H54 (cell line): ENCODE results near the gene GLYAT.
"Not testable (repeated sequence)": the region's sequence is repeated elsewhere in the genome, so short reads cannot be mapped to it uniquely, and the experiment has no call there.

ENCODE experiments used
- DNase-seq: peaks from one replicate; pipeline ENCODE4 v3.0.0; 2011; ENCODE audit warnings: low spot score, mixed read lengths; ENCODE audit not compliant: insufficient read length
- FAIRE-seq: peaks from 3 replicates; lab custom pipeline; 2011; peaks lifted over from hg19 to GRCh38; lab: Jason Lieb, UNC
- POLR2A ChIP-seq: IDR thresholded peaks from 2 replicates; pipeline ENCODE4 v1.6.1; 2011; ENCODE audit warnings: low read depth, mild to moderate bottlenecking, low read length

The GLYAT gene

DNA sequence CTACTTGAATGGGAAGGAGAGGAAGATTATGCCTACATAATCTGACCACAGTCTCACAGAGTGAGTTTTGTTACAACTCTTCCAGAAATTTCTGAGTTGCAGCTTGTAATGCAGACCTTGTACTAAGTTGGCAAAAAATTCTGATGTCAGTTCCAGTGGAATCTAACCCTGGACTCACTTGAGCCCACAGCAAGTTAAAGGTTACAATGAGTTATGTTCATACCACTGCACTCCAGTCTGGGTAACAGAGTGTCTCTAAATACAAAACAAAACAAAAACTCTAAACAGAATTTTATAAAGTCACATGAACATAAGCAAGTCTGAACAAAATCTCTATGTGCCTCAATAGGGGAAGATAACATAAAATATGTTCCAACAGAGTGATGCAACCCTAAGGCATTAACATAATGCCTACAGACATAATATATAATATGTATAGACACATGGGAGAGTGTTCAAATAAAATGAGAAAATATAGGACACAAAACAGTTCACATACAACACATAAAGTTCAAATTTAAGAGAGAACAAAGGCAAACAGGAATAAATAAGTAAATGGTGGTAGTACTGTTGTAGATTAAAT is 1.1 kb downstream of the GLYAT start:
- no peak for FAIRE-seq
- TF ChIP-seq POLR2A = no peak
- no peak for DNase-seq

DNA sequence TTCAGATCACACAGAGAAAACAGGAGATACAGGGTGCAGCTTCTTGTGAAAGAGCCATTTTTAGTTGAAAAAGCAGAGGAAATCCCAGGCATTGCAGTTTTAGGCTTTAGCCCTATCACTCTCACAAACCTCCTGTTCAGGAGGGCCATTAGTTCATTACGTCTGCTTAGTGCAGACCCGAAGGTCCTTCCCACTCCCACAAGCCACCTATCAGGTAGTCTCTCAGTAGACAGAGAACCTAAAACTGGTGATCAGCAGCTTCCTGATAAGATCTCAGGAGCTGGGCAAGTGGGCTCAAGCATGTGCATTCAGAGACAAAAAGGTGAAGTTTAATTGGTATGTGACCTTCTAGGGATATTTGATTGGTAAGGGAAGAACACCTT is 4.3 kb downstream of the GLYAT start:
- no peak for TF ChIP-seq POLR2A
- DNase-seq (no peak), FAIRE-seq (no peak)

DNA sequence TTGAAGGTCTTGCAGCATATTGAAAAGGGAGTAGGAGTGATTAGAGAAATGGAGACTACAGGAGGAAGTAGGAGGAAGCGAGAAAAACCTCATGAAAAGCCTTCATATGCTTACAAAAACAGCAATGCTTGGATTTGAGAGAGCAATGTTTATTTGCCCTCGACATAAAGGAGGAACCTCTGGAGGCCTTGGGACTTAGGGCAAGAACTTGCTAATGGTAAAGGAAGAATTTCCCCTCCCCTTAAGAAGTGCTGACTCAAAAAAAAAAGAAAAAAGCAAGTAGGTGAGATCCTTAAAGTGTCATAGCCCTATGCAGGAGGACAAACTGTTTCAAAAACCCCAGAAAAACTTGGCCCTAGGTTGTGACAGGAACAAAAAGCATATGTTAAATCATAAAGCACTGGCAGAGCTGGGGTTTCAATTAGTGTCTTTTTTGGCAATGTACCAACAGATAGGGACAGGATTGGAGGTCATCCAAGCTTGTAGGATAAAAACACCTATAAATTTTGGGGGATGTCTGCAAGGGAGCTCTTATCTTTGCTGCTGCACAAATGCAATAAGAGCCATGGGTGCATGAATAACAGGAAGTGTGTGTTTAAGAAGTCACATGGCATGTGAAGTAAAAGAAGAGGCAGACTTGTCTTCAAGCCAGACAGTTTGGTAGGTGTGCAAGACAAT is 4.9 kb downstream of the GLYAT start:
- DNase-seq = no peak
- FAIRE-seq = no peak
- TF ChIP-seq POLR2A = no peak

DNA sequence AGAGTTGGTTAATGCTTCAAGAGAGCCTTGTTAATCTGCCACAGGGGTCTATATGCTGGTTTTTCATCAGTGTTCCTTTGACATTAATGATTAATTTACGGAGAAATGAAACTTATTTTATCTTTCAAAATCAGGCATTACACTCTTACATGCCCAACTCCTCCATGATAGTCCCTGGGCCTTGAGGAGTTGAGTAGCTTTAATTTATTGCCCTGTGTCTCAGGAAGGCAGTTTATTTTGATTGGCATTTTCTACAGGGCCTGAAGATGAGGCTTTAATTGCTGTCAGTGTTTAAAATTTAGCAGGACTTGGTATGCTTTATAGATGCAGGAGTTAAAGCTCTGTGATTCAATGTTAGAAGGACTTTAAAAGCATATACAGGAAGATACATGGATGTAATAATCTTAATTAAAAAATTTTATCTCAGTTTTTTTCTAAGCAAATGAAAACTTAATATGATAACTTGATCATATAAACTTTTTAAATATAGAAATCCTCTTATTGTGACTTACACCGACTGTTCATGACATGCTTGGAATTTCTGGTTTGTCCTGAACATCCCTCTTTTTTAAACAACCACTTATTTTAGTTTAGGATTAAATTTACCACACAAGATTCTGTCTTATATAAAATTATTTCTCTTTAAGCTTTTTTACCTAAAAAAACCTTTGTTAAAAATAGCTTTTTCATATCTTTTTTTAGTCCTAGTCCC is 12.2 kb downstream of the GLYAT start:
- DNase-seq = no peak
- FAIRE-seq = no peak
- no peak for TF ChIP-seq POLR2A

DNA sequence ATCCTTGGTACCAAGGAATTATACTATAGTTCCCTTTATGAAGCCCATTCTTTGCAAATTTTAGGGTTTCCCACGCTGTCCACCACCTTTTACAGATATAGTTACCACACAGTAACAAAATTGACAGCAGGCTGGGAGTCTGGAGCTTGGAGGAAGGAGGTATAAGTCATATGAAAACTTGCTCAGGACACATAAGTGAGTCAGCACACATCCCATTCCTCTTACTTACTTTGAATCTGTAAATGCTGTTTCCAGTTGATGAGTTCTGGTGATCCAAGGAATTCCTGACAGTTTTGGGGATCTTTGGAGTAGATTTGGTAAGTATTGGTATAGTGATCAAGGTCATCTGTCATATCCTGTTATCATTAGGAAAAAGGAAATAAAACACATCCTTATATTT is 19.2 kb downstream of the GLYAT start:
- DNase-seq (no peak), FAIRE-seq (no peak)
- no peak for TF ChIP-seq POLR2A

DNA sequence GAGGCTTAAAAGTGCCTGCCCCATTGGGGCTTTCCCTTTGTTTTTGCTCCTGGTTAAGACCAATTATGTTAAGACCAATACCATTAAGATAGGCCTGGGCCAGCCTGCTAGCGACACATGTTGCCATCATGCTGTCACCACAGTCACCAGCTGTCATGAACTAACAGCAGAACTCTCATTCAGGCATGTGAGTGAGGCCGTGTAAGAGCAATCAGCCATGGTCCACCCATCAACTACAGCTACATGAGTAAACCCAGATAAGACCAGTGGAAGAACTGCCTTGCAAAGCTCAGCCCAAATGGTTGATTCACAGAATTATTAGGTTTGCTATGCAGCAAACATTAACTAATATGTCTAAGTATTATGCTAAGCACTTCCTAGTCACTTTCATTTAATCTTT is 19.9 kb downstream of the GLYAT start:
- FAIRE-seq = no peak
- no peak for TF ChIP-seq POLR2A
- no peak for DNase-seq

DNA sequence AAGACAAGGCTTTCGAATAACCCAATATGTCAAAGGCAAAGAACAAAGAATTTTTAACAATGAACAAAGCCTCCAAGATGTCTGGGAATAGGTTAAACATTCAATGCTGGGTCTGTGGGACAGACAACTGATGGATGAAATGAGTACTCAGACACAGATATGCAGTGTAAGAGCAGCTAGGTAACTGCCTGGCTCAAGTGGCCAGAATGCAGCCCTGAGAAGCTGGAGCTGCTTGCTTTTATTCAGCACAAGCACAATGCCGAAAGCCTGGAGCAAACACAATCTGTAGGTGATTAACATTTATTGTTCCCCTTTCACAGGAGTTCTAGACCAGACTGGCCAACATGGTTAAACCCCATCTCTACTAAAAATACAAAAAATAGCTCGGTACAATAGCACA is 24.0 kb downstream of the GLYAT start:
- DNase-seq = no peak
- FAIRE-seq = no peak
- TF ChIP-seq POLR2A = no peak

DNA sequence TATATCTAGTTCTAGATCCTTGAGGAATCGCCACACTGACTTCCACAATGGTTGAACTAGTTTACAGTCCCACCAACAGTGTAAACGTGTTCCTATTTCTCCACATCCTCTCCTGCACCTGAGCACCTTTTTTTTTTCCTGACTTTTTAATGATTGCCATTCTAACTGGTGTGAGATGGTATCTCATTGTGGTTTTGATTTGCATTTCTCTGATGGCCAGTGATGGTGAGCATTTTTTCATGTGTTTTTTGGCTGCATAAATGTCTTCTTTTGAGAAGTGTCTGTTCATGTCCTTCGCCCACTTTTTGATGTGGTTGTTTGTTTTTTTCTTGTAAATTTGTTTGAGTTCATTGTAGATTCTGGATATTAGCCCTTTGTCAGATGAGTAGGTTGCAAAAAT is 34.9 kb downstream of the GLYAT start:
- not testable (repeated sequence) for FAIRE-seq, DNase-seq

DNA sequence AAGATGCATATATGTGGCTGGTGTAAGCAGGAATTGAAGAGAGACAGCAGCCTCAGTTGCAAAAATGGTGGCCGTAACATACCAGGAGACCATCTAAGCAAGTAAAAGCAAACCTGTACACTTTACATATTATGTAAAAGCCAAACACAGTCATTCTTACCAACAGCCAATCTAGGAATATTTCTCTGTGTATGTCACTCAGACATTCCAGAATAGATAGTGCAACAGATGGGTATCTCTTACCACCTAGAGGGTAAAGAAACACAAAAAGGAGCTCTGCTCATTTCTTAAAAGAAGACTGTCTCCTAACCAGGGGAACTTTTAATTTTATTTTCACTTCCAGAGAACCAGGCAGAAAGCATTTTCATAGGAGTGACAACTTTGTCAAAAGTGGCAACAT is 38.7 kb downstream of the GLYAT start:
- DNase-seq (no peak), FAIRE-seq (no peak)
- no peak for TF ChIP-seq POLR2A

DNA sequence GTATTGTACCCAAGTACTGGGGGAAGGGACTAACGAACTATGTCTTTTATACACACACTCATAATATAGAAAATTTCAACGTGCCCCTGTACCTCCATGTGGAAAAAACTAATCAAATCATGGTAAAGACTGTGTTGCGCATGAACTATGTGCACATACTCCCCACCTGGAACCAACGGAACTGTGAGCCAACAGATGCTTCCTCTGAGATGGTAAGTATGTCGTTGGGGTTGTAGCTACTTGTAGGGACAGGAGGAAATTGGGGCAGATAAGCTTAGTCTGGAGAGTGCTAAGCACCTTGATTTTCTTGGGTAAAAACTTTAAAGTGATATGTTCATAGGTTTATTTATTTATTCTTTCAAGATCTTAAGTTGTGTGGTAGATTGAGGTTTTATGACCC is 40.1 kb downstream of the GLYAT start:
- DNase-seq (no peak), FAIRE-seq (no peak)
- no peak for TF ChIP-seq POLR2A

DNA sequence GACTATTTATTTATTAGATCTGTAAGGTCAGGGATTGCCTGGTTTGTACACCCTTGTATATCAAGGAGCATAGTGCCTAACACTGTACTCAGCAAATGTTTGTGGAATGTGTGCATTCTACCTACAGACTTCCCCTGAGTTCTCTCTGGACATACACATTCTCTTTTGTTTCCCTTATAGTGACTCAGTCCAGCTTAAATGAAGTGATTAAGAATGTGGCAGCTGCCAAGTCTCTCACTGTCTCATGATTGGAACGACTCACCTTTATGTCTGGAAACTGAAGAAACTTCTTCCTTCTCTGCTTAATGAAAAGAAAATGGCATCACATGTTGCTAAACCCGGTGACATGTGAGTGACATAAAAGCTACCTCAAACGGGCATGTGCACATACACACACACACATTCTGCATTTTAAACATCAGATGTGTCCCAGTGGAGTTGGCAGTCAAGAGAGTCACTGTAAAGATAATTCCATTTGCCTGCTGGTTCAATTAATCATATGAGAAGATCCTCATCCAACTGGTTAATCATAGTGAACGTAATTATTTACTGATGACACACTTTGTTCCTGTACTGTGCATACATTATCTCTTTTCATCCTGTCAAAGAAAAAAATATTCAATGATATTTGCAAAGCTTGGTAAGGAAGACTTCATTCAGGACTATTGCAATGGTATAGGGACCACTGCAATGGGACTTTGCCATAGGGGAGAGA is 42.8 kb downstream of the GLYAT start:
- no peak for TF ChIP-seq POLR2A
- FAIRE-seq = no peak

DNA sequence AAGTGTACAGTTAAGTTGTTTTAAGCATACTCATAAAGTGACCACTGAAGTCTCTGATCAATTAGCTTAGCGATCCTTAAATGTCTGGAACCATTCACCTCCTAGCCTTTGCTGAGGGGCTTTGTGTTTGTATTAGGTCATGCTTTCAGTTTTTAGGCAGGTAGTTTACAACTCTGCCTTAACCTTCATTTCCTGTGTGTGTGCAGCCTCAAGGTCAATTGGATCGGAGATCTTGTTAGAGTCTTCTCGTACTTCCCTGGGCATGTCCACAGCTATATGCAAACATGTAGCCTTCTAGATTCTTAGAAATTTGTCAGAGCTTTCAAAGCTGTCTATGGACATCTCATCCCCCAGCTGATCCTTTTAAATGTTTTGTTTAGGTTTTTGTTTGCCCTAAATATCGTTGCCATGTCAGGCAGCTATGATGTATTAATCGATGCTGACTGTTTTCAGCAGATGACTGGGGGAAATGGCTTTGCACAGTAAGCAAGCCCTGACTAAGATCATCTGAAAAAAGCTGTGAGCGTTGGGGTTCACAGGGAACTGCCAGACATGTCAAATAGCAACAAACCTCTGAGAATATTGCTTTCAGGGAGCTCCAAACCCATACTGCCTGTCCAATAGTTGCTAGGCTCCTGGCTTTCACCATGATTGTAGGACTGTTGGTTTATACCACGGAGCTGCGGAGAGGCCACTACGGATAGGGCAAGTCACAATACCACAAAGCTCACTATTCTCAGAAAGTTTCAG is 45.6 kb downstream of the GLYAT start:
- DNase-seq (no peak), FAIRE-seq (no peak)
- no peak for TF ChIP-seq POLR2A

More for the DNA sequence above, 42.8 kb downstream of the GLYAT start:
- DNase-seq = peak; percentile 6

DNA sequence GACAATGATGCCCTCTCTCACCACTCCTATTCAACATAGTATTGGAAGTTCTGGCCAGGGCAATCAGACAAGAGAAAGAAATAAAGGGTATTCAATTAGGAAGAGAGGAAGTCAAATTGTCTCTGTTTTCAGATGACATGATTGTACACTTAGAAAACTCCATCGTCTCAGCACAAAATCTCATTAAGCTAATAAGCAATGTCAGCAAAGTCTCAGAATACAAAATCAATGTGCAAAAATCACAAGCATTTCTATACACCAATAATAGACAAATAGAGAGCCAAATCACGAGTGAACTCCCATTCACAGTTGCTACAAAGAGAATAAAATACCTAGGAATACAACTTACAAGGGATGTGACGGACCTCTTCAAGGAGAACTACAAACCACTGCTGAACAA is 49.1 kb downstream of the GLYAT start:
- FAIRE-seq, DNase-seq: not testable (repeated sequence)

DNA sequence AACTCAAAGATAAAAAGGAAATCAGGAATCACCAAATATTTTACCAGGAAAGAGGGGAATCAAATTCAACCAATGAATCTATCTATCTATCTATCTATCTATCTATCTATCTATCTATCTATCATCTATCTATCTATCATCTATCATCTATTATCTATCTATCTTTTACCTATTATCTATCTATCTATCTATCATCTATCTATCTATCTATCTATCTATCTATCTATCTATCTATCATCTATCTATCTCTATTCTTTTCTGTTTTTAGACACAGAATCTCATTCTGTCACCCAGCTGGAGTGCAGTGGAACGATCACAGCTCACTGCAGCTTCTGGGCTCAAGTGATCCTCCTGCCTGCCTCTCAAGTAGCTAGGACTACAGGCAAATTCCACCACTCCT is 54.2 kb downstream of the GLYAT start:
- not testable (repeated sequence) for FAIRE-seq, DNase-seq
